ENCODE results near the gene PACSIN2.
A peak's percentile ranks its signal among the peaks of the same experiment; 100 is the strongest.

The PACSIN2 gene

DNA sequence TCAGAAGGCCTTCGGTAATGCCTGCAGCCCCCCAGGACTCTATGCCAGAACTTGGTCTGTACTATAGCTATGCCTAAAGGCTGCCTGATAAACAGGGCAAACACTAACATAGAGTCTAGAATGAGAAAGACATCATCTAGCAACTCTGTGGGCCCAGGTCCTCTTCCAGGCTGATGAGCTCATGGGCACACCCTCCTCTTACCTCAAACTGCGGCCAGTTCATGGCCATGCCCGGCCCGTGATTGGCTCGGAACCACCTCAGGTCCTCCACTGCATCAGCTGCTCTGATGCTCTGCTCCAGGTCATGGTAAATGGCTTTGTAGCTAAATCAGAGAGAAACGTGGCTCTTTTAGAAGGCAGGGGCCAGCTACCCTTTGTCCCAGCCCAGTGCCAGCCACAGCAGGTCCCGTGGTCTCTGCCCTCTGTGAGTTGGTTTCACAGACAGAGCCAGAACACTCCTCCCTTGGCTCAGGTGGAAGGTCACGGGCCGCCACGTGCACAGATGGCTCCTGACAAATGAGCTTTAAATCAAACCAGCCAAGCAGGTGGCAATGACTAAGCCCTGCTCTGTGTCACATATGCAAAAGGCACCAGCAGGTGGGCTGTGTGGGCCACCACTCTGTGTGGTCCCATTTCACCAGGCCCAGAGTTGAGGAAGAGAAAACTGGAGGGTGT lies 132.8 kb downstream of the PACSIN2 start:
- no peak for DNase-seq (ENCODE audit: low read depth)

DNA sequence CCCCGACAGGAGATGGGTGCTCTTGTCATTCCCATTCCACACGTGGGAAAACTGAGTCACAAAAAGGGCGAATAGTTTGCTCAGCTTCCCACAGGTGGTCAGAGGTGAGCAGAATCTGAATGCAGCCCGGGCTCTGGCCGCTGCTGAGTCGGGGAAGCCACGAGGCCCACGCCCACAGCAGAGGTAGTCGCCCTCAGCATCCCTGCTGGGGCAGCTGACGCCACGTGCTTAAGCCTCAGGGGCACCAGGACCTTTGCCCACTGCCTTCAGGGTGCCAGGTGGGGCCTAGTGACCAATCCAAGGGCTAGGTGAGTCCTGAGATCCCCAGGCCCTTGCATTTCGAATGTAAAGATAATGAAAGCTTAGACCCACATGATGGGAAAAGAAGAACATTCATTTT lies 133.7 kb downstream of the PACSIN2 start:
- no peak for DNase-seq (ENCODE audit: low read depth)

DNA sequence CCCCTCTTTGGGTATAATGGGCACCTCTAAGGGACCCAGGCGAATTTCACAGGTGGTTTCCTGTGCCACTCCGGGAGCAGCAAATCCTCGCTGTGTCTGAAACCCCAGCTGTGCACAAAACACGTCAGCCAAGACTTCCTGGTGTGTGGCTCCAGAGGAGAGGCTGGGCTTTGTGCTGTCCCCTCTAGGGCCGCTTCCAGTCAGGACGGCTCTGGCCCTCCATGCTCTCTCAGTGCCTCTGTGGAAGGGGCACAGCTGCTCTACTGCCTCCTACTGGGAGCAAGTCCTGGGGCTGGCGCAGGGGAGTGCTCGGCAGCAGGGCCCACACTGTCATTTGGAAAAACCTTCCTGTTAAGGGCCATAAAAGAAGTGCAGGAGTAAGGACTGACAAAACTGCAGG lies 134.1 kb downstream of the PACSIN2 start:
- no peak for DNase-seq (ENCODE audit: low read depth)

DNA sequence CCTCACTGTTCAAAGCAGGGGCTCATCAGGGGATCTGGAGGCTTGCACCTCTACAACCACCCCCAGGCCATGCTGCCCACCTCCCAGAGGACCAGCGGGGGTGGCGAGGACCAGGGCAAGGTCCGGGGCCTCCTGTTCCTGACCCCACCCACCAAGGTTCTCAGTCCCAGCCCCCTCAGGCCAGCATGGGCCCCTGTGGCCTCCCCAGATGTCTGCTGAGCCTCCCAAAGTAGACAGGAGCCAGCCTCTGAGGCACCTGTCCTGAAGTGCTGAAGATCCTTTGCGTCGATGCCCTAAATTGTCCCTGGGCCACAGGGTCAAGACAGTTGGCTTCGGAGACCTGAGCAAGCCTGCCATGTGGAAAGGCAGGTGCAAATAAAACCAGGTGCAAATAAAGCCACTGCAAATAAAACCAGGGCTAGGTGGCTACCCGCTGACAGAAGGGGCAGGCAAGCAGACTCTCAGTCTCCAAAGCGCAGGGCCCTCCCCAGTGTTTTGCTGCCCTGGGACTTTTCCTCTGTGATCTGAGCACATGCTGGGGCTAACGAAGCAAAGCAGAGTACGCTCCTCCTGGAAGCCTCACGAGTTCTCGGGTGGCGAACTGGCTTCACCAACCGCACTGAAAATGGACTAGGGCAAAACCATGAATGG lies 135.5 kb downstream of the PACSIN2 start:
- DNase-seq (ENCODE audit: low read depth), result no peak

DNA sequence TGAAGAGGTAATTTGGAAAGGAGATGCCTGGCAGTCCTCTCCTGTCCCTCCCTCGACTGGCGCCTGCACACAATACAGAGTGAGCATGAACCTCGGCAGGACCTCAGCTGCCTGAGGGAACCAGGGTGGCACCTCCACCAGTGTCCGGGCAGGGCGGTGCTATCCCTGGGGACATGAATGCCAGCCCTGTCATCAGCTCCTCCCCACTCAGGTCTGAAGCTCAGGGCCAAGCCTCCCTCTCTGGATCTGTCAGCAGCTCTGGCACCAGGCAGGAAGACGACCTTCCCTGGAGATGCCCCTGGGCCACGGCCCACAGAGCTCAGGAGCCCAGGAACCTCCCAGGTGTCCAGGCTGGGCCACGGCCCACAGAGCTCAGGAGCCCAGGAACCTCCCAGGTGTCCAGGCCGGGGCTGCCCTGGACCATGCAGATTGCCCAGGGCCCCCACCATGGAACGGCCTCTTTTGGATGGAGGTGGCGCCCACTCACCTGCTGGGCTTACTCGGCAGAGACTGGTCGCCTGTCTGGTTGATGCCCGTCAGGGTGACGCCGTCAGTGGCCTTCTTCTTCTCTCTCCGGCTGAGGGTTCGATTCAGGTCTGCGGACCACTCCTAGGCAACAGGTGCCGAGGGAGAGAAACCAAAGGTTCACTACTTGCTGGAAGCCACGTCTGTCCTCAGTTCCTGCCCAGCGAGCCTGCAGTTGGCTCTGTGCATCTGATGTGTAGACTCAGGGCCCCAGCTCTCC lies 136.2 kb downstream of the PACSIN2 start:
- no peak for DNase-seq (ENCODE audit: low read depth)

DNA sequence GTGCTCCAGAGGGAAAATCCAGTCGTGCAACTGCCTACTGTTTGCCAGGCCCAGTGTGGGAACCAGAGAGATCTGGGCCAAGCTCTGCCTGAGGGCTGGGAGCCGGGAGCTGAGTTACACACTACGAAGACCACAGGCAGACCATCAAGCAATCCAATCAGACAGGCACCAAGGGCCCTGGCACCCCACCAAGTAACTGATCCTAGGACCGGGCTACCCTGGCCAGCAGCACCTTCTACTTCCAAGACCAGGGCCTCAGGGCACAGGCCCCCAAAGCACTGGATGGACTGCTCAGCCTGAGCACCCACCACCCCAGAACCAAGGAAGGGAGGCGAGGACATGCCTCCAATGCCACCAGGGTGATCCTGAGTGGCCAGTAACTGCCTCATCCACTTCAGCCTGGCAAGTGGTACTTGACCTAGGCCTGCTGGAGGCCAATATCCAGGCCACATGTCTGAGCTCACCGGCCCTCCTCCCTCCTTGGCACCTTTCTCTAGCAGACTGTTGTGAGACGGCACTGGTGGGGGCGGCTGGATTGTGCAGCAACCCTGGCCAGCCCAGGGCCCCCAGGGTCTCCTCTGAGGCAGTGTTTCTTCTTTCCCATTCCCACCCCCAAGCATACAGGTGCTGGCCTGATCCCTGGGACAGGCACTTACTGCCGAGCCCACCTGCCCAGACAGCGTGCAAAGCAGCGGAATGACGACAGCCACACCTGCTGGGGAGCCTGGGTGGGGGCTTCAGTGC lies 137.2 kb downstream of the PACSIN2 start:
- no peak for DNase-seq (ENCODE audit: low read depth)

DNA sequence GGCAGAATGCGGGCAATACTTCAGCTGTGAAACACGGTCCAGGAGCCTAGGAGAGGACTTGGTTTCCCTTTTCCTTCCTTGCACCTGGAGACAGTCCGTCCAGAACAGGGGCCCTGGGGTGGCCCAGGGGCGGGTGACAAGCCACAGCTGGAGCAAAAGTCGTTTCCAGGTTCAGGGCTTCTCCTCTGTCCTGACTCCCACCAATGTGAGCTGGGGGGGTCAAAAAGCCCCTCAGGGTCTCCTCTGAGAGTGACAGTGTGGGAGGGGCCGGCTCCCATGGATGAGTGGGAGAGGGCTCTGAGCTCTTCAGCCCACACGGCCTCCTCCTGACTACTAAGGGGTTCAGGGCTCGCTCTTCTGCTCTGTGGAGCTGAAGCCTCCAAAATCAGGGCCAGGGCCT lies 137.8 kb downstream of the PACSIN2 start:
- DNase-seq (ENCODE audit: low read depth), result no peak

DNA sequence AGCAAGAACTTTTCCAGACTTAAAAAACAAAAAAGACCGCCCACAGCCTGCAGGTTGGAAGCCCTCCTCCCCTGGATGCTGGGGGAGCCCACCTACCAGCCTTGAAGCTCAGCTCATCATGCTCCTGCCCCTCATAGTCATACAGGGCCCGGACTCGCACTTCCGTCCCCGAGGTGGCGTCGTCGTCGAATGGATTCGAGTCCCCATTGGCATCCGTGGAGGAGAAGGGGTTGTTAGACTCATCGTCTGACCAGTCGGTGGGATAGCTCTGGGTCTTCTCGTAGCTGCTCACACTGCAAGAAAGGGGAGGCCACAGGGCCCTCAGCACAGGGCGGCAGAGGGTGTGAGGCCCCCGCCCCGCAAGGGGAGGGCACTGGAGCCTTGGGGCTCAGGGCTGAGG lies 138.9 kb downstream of the PACSIN2 start:
- no peak for DNase-seq (ENCODE audit: low read depth)

DNA sequence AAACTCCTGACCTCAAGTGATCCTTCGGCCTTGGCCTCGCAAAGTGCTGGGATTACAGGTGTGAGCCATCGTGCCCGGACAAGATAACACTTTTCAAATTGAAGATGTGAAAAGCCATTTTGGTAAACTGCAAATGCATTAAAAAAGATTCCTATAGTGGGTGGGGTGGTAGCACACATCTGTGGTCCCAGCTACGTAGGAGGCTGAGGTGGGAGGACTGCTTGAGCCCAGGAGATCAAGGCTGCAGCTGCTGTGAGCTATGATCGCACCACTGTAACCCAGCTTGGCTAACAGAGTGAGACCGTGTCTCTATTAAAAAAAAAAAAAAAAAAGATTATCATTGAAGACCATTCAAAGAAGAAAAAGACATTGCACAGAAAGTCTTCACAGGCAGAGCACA lies 140.9 kb downstream of the PACSIN2 start:
- DNase-seq (ENCODE audit: low read depth), result no peak

DNA sequence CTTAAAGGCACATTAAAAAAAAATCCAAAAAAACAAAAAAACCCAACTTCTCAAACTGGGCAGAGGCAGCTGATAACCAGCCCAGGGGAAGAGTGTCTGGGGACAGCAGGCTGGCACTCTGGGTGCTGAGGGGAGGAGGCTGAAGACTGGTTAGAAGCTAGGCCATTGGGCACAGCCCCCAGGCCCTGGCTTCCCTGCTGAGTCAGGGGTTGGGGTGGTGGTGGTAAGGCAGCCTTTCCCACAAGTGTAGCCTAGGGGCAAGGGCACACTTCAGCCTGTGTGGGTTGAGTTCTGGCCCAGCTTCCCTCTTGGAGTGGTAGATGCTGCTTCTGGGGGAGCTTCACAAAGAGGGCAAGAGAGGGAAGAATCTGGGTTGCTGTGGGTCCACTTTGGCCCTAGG lies 141.6 kb downstream of the PACSIN2 start:
- no peak for DNase-seq (ENCODE audit: low read depth)

DNA sequence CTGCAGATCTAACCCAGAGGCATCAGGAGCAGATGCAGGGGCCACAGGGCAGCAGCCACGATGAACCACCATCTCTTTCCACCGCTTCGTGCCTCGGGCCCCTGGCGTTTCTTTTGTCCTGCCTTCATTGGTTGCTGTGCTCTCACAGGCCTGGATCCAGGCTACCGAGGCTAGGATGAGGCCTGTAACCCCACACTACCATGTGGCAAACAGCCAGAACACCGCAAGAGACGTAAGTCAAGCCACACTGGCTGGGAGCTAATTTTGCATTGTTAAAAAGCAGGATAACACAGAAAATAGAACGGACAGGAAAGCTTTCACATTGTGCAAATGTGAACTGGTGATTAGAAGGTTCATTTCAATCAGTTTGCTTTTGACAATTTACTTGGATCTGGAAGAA lies 142.1 kb downstream of the PACSIN2 start:
- DNase-seq (ENCODE audit: low read depth), result no peak

DNA sequence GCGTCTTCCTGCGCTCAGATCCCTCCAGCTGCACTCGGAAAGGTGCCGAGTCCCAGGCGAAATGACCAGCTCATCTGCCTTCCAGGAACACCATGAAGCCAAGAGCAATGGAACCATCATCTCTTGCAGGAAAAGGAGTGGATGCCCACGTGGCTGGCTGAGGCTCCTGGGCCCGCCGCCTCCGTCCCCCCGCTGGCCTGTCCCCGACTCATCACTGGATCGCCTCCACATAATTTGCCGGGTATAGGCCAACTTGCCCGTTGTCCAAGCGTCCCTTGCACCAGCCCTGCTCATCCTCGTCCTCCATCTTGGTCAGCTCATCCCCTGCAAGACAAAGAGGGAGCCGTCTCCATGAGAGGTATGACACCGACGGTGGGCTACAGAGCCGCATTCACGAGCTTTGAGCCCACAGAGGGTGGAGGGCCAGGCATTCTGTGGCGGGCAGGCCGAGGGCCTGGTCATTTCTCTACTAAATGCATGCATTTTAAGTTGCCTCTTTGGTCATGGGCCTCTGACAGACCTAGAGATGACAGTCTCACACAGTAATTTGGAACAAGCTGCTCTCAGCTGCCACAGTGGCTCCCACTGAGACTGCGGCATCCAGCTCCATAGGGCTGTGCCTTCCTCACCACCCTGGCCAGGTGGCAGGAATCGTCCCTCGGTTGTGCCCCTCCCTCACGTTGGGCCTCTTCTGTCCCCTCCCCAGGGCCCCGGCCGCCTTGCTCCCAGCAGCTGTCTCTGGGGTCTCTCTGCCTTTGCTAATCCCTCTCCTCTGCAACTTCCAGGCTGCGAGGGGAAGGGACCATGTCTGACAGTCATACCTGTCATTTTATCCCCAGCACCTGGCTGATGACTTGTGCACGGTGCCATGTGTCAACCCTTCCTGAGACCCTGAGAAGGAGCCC lies 143.6 kb downstream of the PACSIN2 start:
- no peak for DNase-seq (ENCODE audit: low read depth)

DNA sequence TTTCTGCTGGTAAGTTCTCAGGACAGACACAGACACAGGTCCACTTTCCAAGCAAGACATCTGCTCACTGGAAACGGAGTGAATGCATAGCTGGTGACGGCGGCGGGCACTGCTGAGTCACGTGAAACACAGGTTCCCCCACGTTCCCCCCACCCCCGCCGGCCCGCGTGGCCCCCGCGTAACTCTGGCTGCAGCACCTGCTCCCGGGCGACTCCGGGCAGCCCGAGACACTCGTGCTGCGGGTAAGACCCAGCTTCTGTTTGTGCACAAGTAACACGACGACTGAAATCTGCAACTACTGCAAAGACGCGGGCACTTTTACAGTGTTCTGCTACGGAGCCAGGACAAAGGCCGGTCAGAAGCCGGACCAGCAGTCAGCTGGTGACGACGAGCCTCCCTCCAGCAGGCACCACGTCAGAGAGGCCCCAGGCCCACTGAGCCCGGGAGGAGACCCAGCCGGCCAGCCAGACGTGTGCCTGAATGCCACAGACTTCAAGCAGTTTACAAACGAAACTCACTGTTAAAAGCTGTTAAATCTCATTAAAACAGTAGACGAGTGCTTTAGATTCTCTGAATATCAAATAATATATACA lies 145.0 kb downstream of the PACSIN2 start:
- DNase-seq (ENCODE audit: low read depth), result no peak

DNA sequence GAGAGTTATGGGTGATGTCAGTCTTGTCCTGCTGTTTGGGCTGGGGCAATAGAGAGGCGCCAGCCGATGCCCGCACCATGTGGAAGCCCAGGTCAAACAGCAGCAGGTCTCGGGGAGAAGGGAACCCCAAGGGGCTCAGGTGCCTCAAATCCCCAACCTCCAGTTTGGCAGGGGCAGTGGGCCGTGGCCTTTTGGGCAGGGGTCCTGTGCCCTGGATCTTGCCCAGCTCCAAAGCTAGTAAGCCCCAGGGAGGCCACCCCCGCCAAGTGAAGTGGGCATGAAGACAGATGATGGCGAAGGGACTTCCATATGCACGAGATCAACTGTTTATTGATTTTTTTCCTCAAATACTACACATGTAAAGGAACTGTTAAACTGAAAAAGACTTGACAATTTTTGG lies 145.5 kb downstream of the PACSIN2 start:
- DNase-seq (ENCODE audit: low read depth), result no peak

DNA sequence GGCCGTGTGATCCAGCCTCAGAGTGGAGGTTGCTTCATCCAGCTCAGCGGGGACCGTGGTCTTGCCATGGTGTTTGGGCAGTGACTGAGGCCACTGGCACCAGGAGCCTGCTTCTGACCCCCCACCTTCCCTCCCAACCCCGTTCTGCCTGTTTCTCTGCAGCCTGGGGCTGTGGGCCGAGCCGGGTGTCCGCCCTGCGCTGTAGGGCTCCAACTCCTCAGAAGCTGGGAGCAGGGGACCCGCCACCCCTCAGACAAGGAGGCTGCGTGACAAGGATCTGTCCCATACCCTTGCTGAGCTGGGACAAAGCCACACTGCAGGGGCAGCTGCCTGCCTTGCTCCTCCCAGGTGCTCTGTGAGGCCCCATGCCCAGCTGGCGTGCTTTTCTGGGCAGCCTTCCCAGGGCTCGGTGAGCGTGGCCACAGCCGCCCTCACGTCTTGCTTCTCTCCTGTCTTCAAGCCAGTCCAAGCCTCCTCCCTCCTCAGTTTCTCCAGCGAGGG lies 146.1 kb downstream of the PACSIN2 start:
- no peak for DNase-seq (ENCODE audit: low read depth)

DNA sequence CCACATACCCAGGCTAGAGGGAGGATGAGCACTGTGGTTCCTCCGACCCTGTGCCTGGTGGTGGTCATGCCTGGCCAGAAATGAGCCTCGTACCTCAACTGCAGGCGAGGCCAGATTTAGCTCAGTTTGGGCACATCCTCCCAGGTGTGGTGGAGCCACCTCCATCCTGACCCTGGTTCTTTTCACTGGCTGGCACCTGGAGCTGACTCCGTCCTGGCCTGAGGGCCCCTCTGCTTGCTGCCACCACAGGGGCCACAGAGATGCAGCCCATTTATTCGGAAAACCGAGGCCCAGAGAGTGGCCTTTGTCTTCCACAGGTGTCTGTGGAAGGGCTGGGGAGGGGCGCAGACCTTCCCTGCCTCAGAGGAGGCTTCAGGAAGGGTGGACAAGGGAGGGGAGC lies 148.8 kb downstream of the PACSIN2 start:
- DNase-seq (ENCODE audit: low read depth), result no peak

DNA sequence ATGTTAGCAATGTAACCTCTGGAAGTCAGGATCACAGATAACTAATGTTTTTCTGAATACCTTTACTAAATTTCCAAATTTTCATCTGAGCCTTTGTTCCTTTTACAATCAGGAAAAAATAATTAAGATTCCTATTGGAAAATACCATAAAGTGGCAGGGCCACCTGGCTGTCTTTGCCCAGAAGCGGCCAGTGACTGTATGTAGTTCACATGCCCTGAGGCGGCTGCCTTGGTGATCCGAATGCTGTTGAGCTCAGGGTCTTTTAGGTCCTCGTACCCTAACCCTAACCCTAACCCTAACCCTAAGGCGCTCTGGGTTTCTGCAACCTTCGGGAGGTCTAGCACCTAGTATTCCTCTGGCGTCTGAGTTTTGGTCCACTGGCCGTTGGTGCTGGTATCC lies 149.4 kb downstream of the PACSIN2 start:
- DNase-seq (ENCODE audit: low read depth), result no peak

DNA sequence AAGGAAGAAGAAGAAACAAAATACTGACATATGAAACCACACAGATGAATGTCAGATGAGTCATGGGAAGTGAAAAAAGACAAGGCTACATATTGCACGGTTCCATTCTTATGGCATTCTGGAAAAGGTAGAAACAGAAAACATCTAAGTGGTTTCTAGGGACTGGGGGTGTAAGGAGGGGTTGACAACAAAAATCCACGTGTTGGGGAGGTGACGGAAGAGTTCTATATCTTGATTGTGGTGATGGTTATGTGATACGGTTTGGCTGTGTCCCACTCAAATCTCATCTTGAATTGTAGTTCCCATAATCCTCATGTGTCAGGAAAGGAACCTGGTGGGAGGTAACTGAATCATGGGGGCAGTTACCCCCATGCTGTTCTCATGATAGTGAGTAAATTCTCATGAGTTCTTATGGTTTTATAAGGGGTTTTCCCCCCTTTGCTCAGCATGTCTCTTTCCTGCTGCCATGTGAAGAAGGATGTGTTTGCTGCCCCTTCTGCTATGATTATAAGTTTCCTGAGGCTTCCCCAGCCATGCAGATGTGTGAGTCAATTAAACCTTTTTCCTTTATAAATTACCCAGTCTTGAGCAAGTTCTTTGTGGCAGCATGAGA lies 151.5 kb downstream of the PACSIN2 start:
- peak; percentile 38 for DNase-seq (ENCODE audit: low read depth)

DNA sequence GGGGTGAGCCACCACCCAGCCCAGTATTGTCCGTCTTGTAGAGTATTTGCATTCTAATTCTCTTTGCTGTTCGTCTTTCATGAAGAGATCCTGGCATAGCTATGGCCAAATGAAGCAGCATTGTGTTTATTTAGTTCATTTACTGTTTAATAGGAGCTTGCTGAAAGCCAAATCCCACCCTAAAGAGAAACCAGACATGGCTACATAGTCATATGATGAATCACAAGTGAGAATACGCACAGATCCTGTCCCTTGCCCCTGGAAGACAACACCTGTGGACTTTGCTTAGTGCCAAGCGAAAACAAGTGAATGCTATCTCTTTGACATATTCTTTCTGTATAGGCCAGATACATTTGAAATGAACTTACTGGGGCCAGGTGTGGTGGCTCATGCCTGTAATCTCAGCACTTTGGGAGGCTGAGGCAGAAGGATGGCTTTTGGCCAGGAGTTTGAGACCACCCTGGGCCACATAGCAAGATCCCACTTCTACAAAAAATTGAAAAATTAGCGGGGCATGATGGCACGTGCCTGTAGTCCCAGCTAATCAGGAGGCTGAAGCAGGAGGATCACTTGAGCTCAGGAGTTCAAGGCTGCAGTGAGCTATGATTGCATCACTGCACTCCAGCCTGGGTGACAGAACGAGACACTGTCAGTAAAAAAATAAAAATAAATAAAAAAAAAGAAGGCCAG lies 152.8 kb downstream of the PACSIN2 start:
- DNase-seq (ENCODE audit: low read depth), result no peak

DNA sequence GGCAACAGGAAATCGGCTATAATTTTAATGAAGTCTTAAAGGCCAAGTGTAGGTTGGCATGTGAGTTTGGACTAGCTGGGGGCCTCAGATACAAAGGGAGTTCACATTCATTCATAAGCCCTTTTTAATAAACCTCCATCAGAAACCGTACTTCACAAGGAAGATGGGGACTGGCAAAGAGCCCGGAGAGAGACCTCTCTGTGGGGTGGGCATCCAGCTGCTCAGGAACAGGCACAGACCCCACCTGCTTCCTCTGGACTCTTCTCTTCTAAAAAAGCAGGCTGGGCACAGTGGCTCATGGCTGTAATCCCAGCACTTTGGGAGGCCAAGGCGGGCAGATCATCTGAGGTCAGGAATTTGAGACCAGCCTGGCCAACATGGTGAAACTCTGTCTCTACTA lies 154.0 kb downstream of the PACSIN2 start:
- no peak for DNase-seq (ENCODE audit: low read depth)

All from stimulated activated CD8-positive, alpha-beta memory T cell treated with anti-CD3 and anti-CD28 coated beads, Interleukin-4, amount 100 ng/mL, for 24 hours (primary cell).